IMR-90 (cell line): Measurements from ENCODE around the gene ATXN1.
A peak's percentile ranks its signal among the peaks of the same experiment; 100 is the strongest.

Experiments
- BHLHE40 ChIP-seq: fragments of 150-350 bp; IDR thresholded peaks from 2 replicates; pipeline ENCODE4 v1.6.1; 2016; ENCODE audit warnings: mild to moderate bottlenecking, low read depth, low read length
- CEBPB ChIP-seq: IDR thresholded peaks from 2 replicates; pipeline ENCODE4 v1.6.1; 2012; ENCODE audit warnings: low read depth, low read length, improper control_type of control experiment
- CTCF ChIP-seq: conservative IDR thresholded peaks from 2 replicates; pipeline ENCODE4 v1.5.1; 2012; ENCODE audit warnings: mild to moderate bottlenecking, low read depth, low read length, improper control_type of control experiment
- FOS ChIP-seq: fragments of 150-350 bp; IDR thresholded peaks from 2 replicates; pipeline ENCODE4 v1.6.1; 2016; ENCODE audit warnings: low read depth, low read length
- MAFK ChIP-seq: IDR thresholded peaks from 2 replicates; pipeline ENCODE4 v1.6.1; 2012; ENCODE audit warnings: low read depth, low read length, improper control_type of control experiment
- MAZ ChIP-seq: IDR thresholded peaks from 2 replicates; pipeline ENCODE4 v1.6.1; 2012; ENCODE audit warnings: low read depth, mild to moderate bottlenecking, low read length, improper control_type of control experiment, moderate library complexity, borderline replicate concordance
- MXI1 ChIP-seq: IDR thresholded peaks from 2 replicates; pipeline ENCODE4 v1.6.1; 2012; ENCODE audit warnings: low read depth, mild to moderate bottlenecking, low read length, moderate library complexity, borderline replicate concordance
- NFE2L2 ChIP-seq: fragments of 150-350 bp; IDR thresholded peaks from 2 replicates; pipeline ENCODE4 v1.6.1; 2016; ENCODE audit warnings: low read depth, mild to moderate bottlenecking, low read length
- POLR2A ChIP-seq: IDR thresholded peaks from 2 replicates; pipeline ENCODE4 v1.6.1; 2012; ENCODE audit warnings: mild to moderate bottlenecking, low read depth, low read length
- RFX5 ChIP-seq: IDR thresholded peaks from 2 replicates; pipeline ENCODE4 v1.8.0; 2012; ENCODE audit warnings: low read depth, mild to moderate bottlenecking, low read length, moderate library complexity
- SMC3 ChIP-seq: fragments of 150-350 bp; IDR thresholded peaks from 2 replicates; pipeline ENCODE4 v1.6.1; 2016; ENCODE audit warnings: low read depth, mild to moderate bottlenecking, antibody characterized with exemption, low read length, moderate library complexity
- USF2 ChIP-seq: fragments of 150-350 bp; IDR thresholded peaks from 2 replicates; pipeline ENCODE4 v1.6.1; 2017; ENCODE audit warnings: mild to moderate bottlenecking, antibody characterized with exemption, low read length, low read depth

DNA sequence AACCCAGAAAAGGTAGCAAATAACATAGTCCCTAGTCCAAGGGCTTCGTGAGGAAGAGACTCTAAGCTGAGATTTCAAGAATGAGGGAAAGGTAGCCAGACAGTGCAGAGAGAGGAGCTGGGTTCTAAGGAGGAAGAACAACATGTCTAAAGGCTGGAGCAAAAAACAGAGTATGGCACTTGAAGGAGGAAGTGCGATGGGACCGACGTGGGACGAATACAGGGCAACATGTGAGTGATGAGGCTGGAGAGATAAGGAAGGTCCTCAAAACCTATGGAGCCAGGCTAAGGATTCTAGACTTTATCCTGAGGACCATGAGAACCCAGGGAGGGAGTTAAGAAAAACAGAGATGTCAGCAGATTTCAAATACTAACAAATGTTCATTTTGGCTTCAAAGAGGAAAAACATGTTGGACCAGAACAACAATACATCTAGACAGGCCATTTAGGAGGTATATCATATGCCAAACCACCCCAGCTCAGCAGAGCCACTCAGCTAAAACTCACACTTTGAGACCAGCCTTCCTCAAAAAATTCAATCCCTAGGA is 17.5 kb downstream of the ATXN1 start:
- TF ChIP-seq CTCF (no peak), POLR2A (no peak), BHLHE40 (no peak), RFX5 (no peak), MAFK (peak; percentile 83), NFE2L2 (no peak), SMC3 (no peak), FOS (no peak), USF2 (no peak), CEBPB (no peak), MXI1 (no peak), MAZ (no peak)
